ENCODE results near the gene PPT2. TPM values are rescaled to one million over a fixed set of nuclear protein-coding genes. Genes with fewer than 3 reads are reported as not detected.

The PPT2 gene
- total and polyA plus RNA-seq, 2 of the 8 experiments (the other 6 are each of a cell fraction or from before 2014, with no cell fraction given), result 24.1 to 39.5 TPM

GRCh38 chr6:32117461-32117860, 36.5 kb upstream of the PPT2 start (continued):
- TF ChIP-seq SAP30 (IDR thresholded peaks at IDR 0.05; ENCODE audit: insufficient read depth, insufficient replicate concordance, low read length) (no peak), TAF1 (IDR thresholded peaks at IDR 0.05; ENCODE audit: low read depth, low read length) (no peak), CREB1 (IDR thresholded peaks at IDR 0.05) (no peak), POLR2A (IDR thresholded peaks at IDR 0.05; ENCODE audit: control extremely low read depth in 1 of 2, low read depth in 2 of 2, low read length in 2 of 2) (no peak), ASH2L (IDR thresholded peaks at IDR 0.05; ENCODE audit: low read length) (no peak)

All from H1 (cell line).